ENCODE results near the gene UTS2. TPM values are rescaled to one million over a fixed set of nuclear protein-coding genes. Genes with fewer than 3 reads are reported as not detected.

Gene UTS2
- total and polyA plus RNA-seq, 9 donors, result 0.04 to 0.55 TPM; not detected in 7

- intact Hi-C loops (cut with DNase I), result no loop called here
- no peaks in the 10 kb centered on the region for H3K27me3 ChIP-seq
- no peaks in the 10 kb centered on the region for H3K9me3 ChIP-seq
- WGBS, 3 donors, result 81 to 85% (median 82%) methylated on average over 13 of the region's 13 CpGs
- H3K36me3 ChIP-seq, result no peaks in the 10 kb centered on the region
- H3K4me1 ChIP-seq (ENCODE audit: insufficient read depth), result no peaks in the 10 kb centered on the region
- TF ChIP-seq CTCF (IDR thresholded peaks at IDR 0.05) (no peak), EP300 (IDR thresholded peaks at IDR 0.05) (no peak), POLR2A (IDR thresholded peaks at IDR 0.05) (no peak)
- no peak overlapping the region for H3K27ac ChIP-seq
- DNase-seq, result no peak
- no peak overlapping the region for H3K4me3 ChIP-seq
Observed at GRCh38 chr1:7893529-7894180, 40.8 kb upstream of the UTS2 start.

- H3K27ac ChIP-seq, result no peak overlapping the region
- WGBS, 3 donors, result 63 to 66% (median 66%) methylated on average over 9 of the region's 9 CpGs
- TF ChIP-seq CTCF (IDR thresholded peaks at IDR 0.05) (no peak), POLR2A (IDR thresholded peaks at IDR 0.05) (no peak), EP300 (IDR thresholded peaks at IDR 0.05) (no peak)
Observed at GRCh38 chr1:7891804-7892203, 38.9 kb upstream of the UTS2 start.

GRCh38 chr1:7890853-7891252 is 38.0 kb upstream of the UTS2 start:
- WGBS, 3 donors, result 95 to 98% (median 98%) methylated on average over 2 of the region's 2 CpGs
- H3K27me3 ChIP-seq, result no peaks in the 10 kb centered on the region
- H3K4me3 ChIP-seq, result no peak overlapping the region
- intact Hi-C loops (cut with DNase I), result no loop called here
- TF ChIP-seq CTCF (IDR thresholded peaks at IDR 0.05) (no peak), POLR2A (IDR thresholded peaks at IDR 0.05) (no peak), EP300 (IDR thresholded peaks at IDR 0.05) (no peak)
- no peaks in the 10 kb centered on the region for H3K36me3 ChIP-seq
- no peak for DNase-seq
- no peak overlapping the region for H3K27ac ChIP-seq
- H3K9me3 ChIP-seq, result no peaks in the 10 kb centered on the region
- H3K4me1 ChIP-seq (ENCODE audit: insufficient read depth), result no peaks in the 10 kb centered on the region

More at GRCh38 chr1:7891804-7892203, 38.9 kb upstream of the UTS2 start:
- intact Hi-C loops (cut with DNase I), result no loop called here
- H3K27me3 ChIP-seq, result no peaks in the 10 kb centered on the region
- no peak overlapping the region for H3K4me3 ChIP-seq
- no peak for DNase-seq
- H3K4me1 ChIP-seq (ENCODE audit: insufficient read depth), result no peaks in the 10 kb centered on the region
- no peaks in the 10 kb centered on the region for H3K9me3 ChIP-seq
- no peaks in the 10 kb centered on the region for H3K36me3 ChIP-seq

GRCh38 chr1:7888248-7889081 is 35.6 kb upstream of the UTS2 start:
- no peaks in the 10 kb centered on the region for H3K9me3 ChIP-seq
- intact Hi-C loops (cut with DNase I), result no loop called here
- H3K4me1 ChIP-seq (ENCODE audit: insufficient read depth), result no peaks in the 10 kb centered on the region
- no peak overlapping the region for H3K27ac ChIP-seq
- H3K27me3 ChIP-seq, result no peaks in the 10 kb centered on the region
- no peaks in the 10 kb centered on the region for H3K36me3 ChIP-seq
- DNase-seq, result no peak
- H3K4me3 ChIP-seq, result no peak overlapping the region
- 69 to 72% (median 69%) methylated on average over 9 of the region's 9 CpGs for WGBS, 3 donors
- TF ChIP-seq EP300 (IDR thresholded peaks at IDR 0.05) (no peak), POLR2A (IDR thresholded peaks at IDR 0.05) (no peak)

GRCh38 chr1:7886405-7886745 is 33.5 kb upstream of the UTS2 start:
- no peaks in the 10 kb centered on the region for H3K9me3 ChIP-seq
- no peak overlapping the region for H3K4me3 ChIP-seq
- no peaks in the 10 kb centered on the region for H3K4me1 ChIP-seq (ENCODE audit: insufficient read depth)
- H3K27me3 ChIP-seq, result no peaks in the 10 kb centered on the region
- intact Hi-C loops (cut with DNase I), result no loop called here
- WGBS, 3 donors, result 48 to 63% (median 60%) methylated on average over 7 of the region's 7 CpGs
- no peaks in the 10 kb centered on the region for H3K36me3 ChIP-seq
- no peak overlapping the region for H3K27ac ChIP-seq
- TF ChIP-seq CTCF (IDR thresholded peaks at IDR 0.05), result no peak
- no peak for TF ChIP-seq POLR2A (IDR thresholded peaks at IDR 0.05)
- no peak for TF ChIP-seq EP300 (IDR thresholded peaks at IDR 0.05)
- no peak for DNase-seq
